HL-60 (cell line): ENCODE measurements around the gene MSI1.

Source experiments
- DNase-seq, 2 experiments: peaks; one replicate each; pipeline ENCODE4 v3.0.0-alpha.2; 2010 to 2020; ENCODE audit warnings: low read depth in 1 of 2, low spot score in 1 of 2
- H3K27ac ChIP-seq: fragments of 250-450 bp; sonication (Bioruptor Pico); replicated peaks from 2 replicates; pipeline ENCODE4 v1.5.1; 2020; ENCODE audit warnings: mild to moderate bottlenecking, moderate library complexity
- H3K27me3 ChIP-seq: fragments of 250-450 bp; sonication (Bioruptor Pico); 2 replicates; pipeline ENCODE4 v1.5.1; 2021; ENCODE audit warnings: mild to moderate bottlenecking, moderate library complexity; ENCODE audit not compliant: insufficient read depth, poor library complexity, severe bottlenecking
- H3K4me3 ChIP-seq: replicated peaks from 2 replicates; pipeline ENCODE4 v1.5.1; 2011; ENCODE audit warnings: mild to moderate bottlenecking, control low read depth, low read length; ENCODE audit not compliant: insufficient read depth
- GABPA ChIP-seq: IDR thresholded peaks from 2 replicates; pipeline ENCODE4 v1.6.1; 2012; ENCODE audit warnings: low read depth
- POLR2AphosphoS5 ChIP-seq: IDR thresholded peaks from 2 replicates; pipeline ENCODE4 v1.6.1; 2012; ENCODE audit warnings: low read depth
- SPI1 ChIP-seq: IDR thresholded peaks from 2 replicates; pipeline ENCODE4 v1.6.1; 2012; ENCODE audit warnings: low read depth, mild to moderate bottlenecking, borderline replicate concordance
- TF ChIP-seq, protein P1 (sequence below): IDR thresholded peaks from one replicate; pipeline ENCODE4 v1.5.1; 2011; ENCODE audit warnings: low read length, control low read depth, inconsistent platforms; ENCODE audit not compliant: insufficient read depth
- TF ChIP-seq, protein P2 (sequence below): IDR thresholded peaks from 2 replicates; pipeline ENCODE4 v1.6.1; 2012; ENCODE audit warnings: low read depth; ENCODE audit not compliant: insufficient replicate concordance

MSI1 gene

DNA sequence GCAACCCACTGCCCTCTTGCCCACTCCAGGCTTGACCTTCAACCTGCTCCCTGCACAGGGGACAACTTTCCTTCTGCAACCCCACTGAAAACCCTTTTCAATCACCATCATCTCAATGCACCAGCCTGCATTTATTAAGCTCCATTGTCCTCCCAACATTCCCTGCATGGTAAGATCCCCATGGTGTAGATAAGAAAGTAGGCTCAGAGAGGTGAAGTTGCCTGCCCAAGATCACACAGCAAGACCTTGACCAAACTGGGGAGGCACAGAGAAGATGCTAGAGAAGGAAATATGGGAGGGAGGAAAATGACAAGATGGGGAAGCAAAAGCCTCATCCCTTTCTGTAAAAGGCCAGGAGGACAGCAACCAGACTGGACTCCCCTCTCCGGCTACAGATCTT, 9.8 kb downstream of the MSI1 start:
- Histone ChIP-seq H3K27ac (no peak overlapping the region), H3K4me3 (no peak overlapping the region), H3K27me3 (peaks cover 32% of the 10 kb centered on the region)
- no peak for DNase-seq
- TF ChIP-seq SPI1, result no peak
- TF ChIP-seq, protein P1, sequence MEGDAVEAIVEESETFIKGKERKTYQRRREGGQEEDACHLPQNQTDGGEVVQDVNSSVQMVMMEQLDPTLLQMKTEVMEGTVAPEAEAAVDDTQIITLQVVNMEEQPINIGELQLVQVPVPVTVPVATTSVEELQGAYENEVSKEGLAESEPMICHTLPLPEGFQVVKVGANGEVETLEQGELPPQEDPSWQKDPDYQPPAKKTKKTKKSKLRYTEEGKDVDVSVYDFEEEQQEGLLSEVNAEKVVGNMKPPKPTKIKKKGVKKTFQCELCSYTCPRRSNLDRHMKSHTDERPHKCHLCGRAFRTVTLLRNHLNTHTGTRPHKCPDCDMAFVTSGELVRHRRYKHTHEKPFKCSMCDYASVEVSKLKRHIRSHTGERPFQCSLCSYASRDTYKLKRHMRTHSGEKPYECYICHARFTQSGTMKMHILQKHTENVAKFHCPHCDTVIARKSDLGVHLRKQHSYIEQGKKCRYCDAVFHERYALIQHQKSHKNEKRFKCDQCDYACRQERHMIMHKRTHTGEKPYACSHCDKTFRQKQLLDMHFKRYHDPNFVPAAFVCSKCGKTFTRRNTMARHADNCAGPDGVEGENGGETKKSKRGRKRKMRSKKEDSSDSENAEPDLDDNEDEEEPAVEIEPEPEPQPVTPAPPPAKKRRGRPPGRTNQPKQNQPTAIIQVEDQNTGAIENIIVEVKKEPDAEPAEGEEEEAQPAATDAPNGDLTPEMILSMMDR, result no peak
- TF ChIP-seq GABPA, result no peak

DNA sequence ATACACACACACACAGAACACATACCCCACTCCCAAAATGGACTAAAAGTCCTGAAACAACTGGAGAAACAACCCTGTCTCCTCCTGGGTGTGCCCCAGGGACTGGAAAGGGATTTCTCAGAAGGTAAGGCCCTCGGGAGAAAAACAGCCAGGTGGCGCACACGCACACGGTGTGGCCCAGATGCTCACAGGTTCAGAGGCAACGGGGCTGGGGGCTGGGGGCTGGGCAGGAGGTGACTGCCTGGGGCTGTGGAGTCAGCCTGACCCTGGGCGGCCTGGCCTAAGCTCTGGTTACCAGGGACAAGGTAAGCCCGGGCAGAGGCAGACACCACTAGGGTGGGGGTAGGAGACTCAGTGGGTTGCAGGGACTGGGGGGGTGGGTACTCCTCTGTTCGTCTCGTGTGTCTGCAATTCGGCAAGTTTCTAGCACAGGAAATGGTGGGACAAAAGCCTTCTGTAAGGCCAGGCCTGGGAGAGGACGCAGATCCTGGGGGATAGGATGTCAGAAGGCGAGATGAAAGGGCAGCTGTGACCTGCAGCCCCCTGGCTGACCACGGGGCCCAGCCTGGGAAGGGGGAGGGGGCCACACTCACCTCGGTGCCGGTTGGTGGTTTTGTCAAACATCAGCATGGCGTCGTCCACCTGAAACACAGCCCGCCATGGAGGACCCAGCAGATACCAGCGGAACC, 10.4 kb downstream of the MSI1 start:
- no peak overlapping the region for H3K4me3 ChIP-seq
- H3K27ac ChIP-seq, result no peak overlapping the region
- H3K27me3 ChIP-seq, result peaks cover 28% of the 10 kb centered on the region
- no peak for DNase-seq
- no peak for TF ChIP-seq SPI1
- TF ChIP-seq POLR2AphosphoS5, result no peak
- TF ChIP-seq, protein P2, sequence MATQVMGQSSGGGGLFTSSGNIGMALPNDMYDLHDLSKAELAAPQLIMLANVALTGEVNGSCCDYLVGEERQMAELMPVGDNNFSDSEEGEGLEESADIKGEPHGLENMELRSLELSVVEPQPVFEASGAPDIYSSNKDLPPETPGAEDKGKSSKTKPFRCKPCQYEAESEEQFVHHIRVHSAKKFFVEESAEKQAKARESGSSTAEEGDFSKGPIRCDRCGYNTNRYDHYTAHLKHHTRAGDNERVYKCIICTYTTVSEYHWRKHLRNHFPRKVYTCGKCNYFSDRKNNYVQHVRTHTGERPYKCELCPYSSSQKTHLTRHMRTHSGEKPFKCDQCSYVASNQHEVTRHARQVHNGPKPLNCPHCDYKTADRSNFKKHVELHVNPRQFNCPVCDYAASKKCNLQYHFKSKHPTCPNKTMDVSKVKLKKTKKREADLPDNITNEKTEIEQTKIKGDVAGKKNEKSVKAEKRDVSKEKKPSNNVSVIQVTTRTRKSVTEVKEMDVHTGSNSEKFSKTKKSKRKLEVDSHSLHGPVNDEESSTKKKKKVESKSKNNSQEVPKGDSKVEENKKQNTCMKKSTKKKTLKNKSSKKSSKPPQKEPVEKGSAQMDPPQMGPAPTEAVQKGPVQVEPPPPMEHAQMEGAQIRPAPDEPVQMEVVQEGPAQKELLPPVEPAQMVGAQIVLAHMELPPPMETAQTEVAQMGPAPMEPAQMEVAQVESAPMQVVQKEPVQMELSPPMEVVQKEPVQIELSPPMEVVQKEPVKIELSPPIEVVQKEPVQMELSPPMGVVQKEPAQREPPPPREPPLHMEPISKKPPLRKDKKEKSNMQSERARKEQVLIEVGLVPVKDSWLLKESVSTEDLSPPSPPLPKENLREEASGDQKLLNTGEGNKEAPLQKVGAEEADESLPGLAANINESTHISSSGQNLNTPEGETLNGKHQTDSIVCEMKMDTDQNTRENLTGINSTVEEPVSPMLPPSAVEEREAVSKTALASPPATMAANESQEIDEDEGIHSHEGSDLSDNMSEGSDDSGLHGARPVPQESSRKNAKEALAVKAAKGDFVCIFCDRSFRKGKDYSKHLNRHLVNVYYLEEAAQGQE, result no peak

DNA sequence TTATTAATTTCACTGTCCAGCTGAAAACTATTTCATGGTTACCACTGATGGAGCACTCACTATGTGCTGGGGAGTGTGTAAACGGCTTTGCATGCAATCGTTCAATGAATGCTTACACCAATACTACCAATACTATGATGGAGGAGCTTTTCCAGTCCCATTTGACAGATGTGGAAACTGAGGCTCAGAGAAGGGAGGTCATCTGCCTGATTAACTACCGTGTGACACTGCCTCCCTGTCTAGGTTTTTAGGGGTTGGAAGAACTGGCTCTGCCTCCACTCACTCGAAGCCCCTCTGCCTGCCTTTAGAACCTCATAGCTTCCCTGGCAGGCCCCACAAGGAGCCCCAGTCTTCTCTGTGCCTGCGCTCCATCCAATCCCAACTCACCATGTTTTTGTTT, 11.9 kb downstream of the MSI1 start:
- Histone ChIP-seq H3K27me3 (peaks cover 20% of the 10 kb centered on the region), H3K27ac (no peak overlapping the region), H3K4me3 (no peak overlapping the region)
- no peak for DNase-seq
- TF ChIP-seq, protein P1, result no peak
- TF ChIP-seq GABPA (no peak), POLR2AphosphoS5 (no peak), SPI1 (no peak)
- TF ChIP-seq, protein P2, result no peak

DNA sequence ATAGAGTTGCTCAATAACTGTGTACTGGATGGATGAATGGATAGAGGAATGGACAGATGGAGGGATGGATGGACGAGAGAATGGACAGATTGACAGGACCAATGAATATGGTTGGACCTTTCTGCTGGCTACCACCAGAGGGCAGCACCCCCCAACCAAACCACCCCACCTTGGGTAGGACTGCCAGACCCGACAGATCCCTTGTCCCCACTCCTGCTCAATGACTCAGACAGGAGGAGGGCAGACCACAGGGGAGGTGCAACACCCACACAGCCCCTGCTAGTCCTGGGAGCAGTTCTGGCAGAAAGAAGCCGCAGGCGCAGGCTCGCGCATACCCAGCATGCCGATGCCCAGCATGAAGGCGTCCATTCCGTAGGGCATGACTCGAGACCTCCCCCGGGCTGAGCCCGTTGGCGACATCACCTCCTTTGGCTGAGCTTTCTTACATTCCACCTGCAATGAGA, 12.4 kb downstream of the MSI1 start:
- H3K27ac ChIP-seq, result no peak overlapping the region
- DNase-seq, result peak; percentile 50 to 72
- H3K27me3 ChIP-seq, result peaks cover 15% of the 10 kb centered on the region
- TF ChIP-seq POLR2AphosphoS5, result no peak
- TF ChIP-seq, protein P1, result peak; percentile 90
- H3K4me3 ChIP-seq, result no peak overlapping the region
